Right atrium auricular region (tissue), 2 donors: Measurements from ENCODE around the gene OR52N2. TPM values are rescaled to one million over a fixed set of nuclear protein-coding genes. Genes with fewer than 3 reads are reported as not detected.

Experiments
- DNase-seq: peaks from one replicate; pipeline ENCODE4 v3.0.0-alpha.2; 2019; ENCODE audit warnings: low spot score
- H3K27ac ChIP-seq, 2 donors: fragments of 200-600 bp; sonication (generic); 1 replicate in 1 of 2; 2 replicates in 1 of 2; pipeline ENCODE4 v1.5.1; 2016 to 2019
- H3K27me3 ChIP-seq, 2 donors: fragments of 200-600 bp; sonication (generic); one replicate each; pipeline versions ENCODE4 v1.5.1 to v1.6.0; 2017 to 2019
- H3K36me3 ChIP-seq: fragments of 200-600 bp; sonication (generic); one replicate; pipeline ENCODE4 v1.5.1; 2016
- H3K4me1 ChIP-seq, 2 donors: fragments of 200-600 bp; sonication (generic); one replicate each; pipeline versions ENCODE4 v1.5.1 to v1.6.0; 2017 to 2019
- H3K4me3 ChIP-seq, 2 donors: fragments of 200-600 bp; sonication (generic); 1 replicate in 1 of 2; 2 replicates in 1 of 2; pipeline ENCODE4 v1.5.1; 2017 to 2019; ENCODE audit warnings: mild to moderate bottlenecking in 1 of 2, moderate library complexity in 1 of 2
- H3K9me3 ChIP-seq, 2 donors: fragments of 200-600 bp; sonication (generic); one replicate each; pipeline ENCODE4 v1.5.1; 2019
- total RNA-seq, 2 donors: library from RNA; depleted of rRNA; stranded (reverse); fragments of >200 nt; gene quantifications; one replicate each; pipeline ENCODE4 v1.1.0, GENCODE V29; 2016
- TF ChIP-seq, protein P1 (sequence below), 2 donors: fragments of 200-600 bp; sonication (generic); IDR thresholded peaks; one replicate each; pipeline ENCODE4 v1.5.1; 2019; ENCODE audit warnings: antibody characterized with exemption in 2 of 2

OR52N2 gene
- total RNA-seq, 2 donors from 2014 or later, result not detected

DNA sequence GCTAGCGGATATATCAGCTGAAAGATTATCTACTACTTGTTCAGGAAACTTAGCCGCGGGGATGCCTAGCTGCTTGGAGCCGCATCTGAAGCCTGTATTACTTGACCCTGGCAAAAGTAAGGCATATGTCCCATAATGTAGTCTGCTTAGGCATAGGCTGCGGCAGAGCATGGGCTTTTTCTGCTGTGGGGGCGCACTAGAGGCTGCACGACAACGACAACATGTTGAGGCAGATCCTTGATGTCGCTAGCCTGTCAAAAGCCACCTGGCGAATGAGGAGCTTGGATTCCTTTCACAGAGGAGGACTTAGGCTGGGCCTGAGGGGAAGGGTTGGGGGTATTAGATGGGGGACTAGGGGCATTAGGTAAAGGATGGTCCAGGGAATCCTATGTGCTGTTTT is 1.1 kb upstream of the OR52N2 start:
- DNase-seq, result no peak
- no peaks in the 10 kb centered on the region for H3K9me3 ChIP-seq
- H3K4me3 ChIP-seq, result no peak overlapping the region
- TF ChIP-seq, protein P1, sequence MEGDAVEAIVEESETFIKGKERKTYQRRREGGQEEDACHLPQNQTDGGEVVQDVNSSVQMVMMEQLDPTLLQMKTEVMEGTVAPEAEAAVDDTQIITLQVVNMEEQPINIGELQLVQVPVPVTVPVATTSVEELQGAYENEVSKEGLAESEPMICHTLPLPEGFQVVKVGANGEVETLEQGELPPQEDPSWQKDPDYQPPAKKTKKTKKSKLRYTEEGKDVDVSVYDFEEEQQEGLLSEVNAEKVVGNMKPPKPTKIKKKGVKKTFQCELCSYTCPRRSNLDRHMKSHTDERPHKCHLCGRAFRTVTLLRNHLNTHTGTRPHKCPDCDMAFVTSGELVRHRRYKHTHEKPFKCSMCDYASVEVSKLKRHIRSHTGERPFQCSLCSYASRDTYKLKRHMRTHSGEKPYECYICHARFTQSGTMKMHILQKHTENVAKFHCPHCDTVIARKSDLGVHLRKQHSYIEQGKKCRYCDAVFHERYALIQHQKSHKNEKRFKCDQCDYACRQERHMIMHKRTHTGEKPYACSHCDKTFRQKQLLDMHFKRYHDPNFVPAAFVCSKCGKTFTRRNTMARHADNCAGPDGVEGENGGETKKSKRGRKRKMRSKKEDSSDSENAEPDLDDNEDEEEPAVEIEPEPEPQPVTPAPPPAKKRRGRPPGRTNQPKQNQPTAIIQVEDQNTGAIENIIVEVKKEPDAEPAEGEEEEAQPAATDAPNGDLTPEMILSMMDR (IDR thresholded peaks at IDR 0.05), result no peak
- H3K27me3 ChIP-seq, result no peaks in the 10 kb centered on the region
- H3K27ac ChIP-seq, result no peak overlapping the region
- no peaks in the 10 kb centered on the region for H3K36me3 ChIP-seq
- peaks cover 0 to 9% of the 10 kb centered on the region in 2 donors for H3K4me1 ChIP-seq

DNA sequence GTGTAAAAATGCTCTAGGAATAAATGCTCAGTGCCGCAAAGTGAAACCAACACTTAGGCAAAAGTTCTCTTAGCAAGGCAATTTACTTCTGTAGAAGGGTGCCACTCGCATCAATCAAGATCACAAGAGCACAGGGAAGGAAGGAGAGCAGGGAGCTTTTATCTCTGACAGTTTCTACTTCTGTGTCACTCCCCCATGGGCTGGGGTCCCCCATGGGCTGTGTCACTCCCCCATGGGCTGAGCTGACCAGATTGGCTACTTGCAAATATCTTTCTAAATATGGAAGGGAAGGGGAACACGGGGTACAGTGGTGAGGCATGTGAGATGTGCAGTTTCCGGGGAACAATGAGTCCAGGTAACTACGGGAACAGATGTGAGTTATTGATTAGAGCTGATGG is 397 bp downstream of the OR52N2 start:
- peak overlapping the region; percentile 15 to 53 for H3K4me3 ChIP-seq
- no peaks in the 10 kb centered on the region for H3K9me3 ChIP-seq
- no peaks in the 10 kb centered on the region for H3K36me3 ChIP-seq
- TF ChIP-seq, protein P1 (IDR thresholded peaks at IDR 0.05), result no peak
- no peaks in the 10 kb centered on the region for H3K27me3 ChIP-seq
- no peak overlapping the region for H3K27ac ChIP-seq
- no peak for DNase-seq
- H3K4me1 ChIP-seq, result peaks cover 0 to 9% of the 10 kb centered on the region in 2 donors

DNA sequence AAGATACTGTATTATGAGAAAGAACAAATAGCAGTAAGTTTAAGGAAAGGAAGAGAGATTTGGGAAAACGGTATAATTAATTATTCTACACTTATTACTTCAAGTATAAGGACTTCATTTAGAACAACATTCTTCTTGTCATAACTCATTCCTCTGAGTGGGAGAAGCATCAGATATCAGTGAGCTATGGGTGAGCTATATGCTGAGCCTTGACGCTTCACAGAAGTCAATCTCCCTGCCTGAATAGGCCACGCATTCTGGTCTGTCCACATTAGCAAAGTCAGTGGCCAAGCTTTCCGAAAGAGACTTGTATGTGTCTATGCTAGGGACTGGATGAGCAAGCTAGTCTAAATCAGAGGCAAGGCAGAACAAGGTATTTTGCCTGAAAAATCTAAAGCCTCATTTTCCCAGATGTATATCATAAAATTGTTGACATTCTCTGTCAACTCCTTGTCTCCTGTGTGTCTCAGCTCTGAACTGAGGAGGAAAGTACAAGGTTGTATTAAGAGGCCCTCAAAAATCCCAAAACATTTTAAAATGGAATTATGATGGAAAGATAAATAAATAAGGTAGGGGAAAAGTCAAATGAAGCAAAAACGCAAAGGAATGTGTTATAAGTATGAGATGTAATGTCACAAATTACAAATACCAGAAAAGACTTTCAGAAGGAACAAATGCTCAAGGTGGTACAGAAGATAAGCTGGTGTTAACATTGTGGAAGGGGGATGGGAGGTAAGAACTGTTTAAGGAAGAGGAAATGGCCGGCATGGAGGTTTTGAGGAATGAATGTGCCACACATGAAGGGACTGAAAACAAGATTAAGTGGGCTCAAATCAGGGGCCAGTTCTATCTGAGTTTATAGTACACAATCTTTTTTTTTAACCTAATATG is 1.4 kb downstream of the OR52N2 start:
- H3K9me3 ChIP-seq, result no peaks in the 10 kb centered on the region
- no peaks in the 10 kb centered on the region for H3K36me3 ChIP-seq
- H3K27ac ChIP-seq, result no peak overlapping the region
- no peak for DNase-seq
- TF ChIP-seq, protein P1 (IDR thresholded peaks at IDR 0.05), result no peak
- peaks cover 0 to 9% of the 10 kb centered on the region in 2 donors for H3K4me1 ChIP-seq
- H3K4me3 ChIP-seq, result no peak overlapping the region
- no peaks in the 10 kb centered on the region for H3K27me3 ChIP-seq

DNA sequence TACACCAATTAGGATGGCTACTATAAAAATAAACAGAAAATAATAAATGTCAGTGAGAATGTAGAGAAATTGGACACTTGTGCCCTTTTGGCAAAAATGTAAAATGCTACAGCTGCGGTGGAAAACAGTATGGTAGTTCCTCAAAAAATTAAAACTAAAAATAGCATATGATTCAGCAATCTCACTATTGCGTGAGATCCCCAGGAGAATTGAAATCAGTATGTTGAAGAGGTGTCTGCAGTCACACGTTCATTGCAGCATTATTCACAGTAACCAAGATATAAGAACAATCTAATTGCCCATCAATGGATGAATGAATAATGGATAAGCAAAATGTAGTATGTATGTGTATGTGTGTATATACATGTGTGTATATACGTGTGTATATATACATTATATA is 6.8 kb downstream of the OR52N2 start:
- H3K27me3 ChIP-seq, result no peaks in the 10 kb centered on the region
- H3K9me3 ChIP-seq, result no peaks in the 10 kb centered on the region
- TF ChIP-seq, protein P1 (IDR thresholded peaks at IDR 0.05), result no peak
- no peak for DNase-seq
- no peaks in the 10 kb centered on the region for H3K36me3 ChIP-seq
- no peaks in the 10 kb centered on the region for H3K4me1 ChIP-seq
- no peak overlapping the region for H3K4me3 ChIP-seq
- H3K27ac ChIP-seq, result no peak overlapping the region

DNA sequence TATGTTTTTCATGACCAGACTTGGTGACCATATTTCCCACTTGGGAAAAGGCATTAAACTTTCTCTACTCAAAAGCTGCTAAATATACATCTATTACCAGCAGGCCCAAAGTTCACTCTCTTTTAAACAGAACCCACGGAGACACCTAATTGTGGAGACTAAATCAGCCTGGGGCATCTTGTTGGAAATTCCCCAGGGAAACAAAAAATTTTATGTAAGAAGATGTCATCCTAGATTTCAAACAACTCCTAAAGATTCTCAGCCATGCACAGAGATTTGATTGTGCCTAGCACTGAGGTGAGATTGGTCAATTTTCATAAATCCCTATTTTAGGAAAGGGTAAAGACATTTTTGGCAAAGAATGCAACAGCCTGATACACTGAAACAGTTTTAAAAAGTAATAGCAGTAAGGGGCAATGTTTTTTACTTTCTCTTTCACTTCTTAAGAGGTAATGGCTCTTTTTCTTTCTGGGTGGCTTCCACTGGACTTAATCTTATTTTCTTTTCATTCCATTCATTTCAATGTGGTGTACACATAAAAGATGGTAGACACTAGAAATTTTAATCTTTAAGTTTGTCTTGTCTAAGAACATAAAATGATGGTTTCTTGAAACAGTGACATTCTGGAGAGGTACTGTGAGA is 9.6 kb downstream of the OR52N2 start:
- TF ChIP-seq, protein P1 (IDR thresholded peaks at IDR 0.05), result no peak
- Histone ChIP-seq H3K27me3 (no peaks in the 10 kb centered on the region), H3K27ac (no peak overlapping the region), H3K9me3 (no peaks in the 10 kb centered on the region), H3K4me1 (no peaks in the 10 kb centered on the region), H3K36me3 (no peaks in the 10 kb centered on the region), H3K4me3 (no peak overlapping the region)
- DNase-seq, result no peak
